Prostate gland (tissue), 2 donors: Measurements from ENCODE around the gene CEP112.

Source experiments
- CTCF ChIP-seq, 4 experiments: fragments of 200-600 bp in 2 of 4; fragments of 450-650 bp in 2 of 4; sonication (generic) in 2 of 4; IDR thresholded peaks; 1 replicate in 3 of 4; 2 replicates in 1 of 4; pipeline ENCODE4 v1.5.1; 2016 to 2019; ENCODE audit warnings: antibody characterized with exemption in 4 of 4, mild to moderate bottlenecking in 2 of 4, moderate library complexity in 2 of 4
- POLR2AphosphoS5 ChIP-seq: sonication (generic); formaldehyde crosslinking; IDR thresholded peaks from one replicate; pipeline ENCODE4 v1.6.1; 2017; ENCODE audit warnings: antibody characterized with exemption

GRCh38 chr17:65595071-65595656 lies 596.8 kb downstream of the CEP112 start:
- TF ChIP-seq POLR2AphosphoS5 (no peak), CTCF (IDR thresholded peaks at IDR 0.05) (no peak)
